HG02588 (cell line): Measurements from ENCODE around the gene ASAP2.

ENCODE experiments used
- ATAC-seq: cut with Tn5 transposase; IDR thresholded peaks from one replicate; pipeline ENCODE4 v1.9.1; 2021; ENCODE audit warnings: mild to moderate bottlenecking, moderate library complexity; ENCODE audit not compliant: unreplicated experiment

ASAP2 gene

DNA sequence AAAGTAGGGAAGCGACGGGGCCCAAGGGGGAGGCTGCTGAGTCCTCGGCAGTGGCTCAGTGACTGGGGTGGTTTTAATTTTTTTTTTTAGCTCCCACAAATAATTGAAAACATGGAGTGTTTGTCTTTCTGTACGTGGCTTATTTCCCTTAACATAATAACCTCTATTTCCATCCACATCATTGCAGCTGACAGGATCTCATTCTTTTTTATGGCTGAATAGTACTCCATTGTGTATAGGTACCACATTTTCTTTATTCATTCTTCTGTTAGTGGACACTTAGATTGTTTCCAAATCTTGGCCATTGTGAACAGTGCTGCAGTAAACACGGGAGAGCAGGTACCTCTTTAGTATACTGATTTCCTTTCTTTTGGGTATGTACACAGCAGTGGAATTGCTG is 65.1 kb downstream of the ASAP2 start:
- ATAC-seq: no peak

DNA sequence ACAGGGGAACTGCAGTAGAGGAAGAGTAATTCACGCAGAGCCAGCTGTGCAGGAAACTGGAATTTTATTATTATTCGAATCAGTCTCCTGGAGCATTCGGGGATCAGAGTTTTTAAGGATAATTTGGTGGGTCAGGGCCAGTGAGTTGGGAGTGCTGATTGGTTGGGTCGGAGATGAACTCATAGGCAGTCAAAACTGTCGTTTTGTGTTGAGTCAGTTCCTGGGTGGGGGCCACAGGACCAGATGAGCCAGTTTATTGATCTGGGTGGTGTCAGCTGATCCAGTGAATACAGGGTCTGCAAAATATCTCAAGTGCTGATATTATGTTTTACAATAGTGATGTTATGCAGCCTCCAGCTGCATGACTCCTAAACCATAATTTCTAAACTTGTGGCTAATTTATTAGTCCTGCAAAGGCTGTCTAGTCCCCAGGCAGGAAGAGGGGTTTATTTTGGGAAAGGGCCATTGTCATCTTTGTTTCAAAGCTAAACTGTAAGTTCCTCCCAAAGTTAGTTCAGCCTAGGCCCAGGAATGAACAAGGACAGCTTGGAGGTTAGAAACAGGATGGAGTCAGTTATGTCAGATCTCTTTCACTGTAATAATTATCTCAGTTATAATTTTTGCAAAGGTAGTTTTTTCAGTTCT is 67.0 kb downstream of the ASAP2 start:
- ATAC-seq: no peak

DNA sequence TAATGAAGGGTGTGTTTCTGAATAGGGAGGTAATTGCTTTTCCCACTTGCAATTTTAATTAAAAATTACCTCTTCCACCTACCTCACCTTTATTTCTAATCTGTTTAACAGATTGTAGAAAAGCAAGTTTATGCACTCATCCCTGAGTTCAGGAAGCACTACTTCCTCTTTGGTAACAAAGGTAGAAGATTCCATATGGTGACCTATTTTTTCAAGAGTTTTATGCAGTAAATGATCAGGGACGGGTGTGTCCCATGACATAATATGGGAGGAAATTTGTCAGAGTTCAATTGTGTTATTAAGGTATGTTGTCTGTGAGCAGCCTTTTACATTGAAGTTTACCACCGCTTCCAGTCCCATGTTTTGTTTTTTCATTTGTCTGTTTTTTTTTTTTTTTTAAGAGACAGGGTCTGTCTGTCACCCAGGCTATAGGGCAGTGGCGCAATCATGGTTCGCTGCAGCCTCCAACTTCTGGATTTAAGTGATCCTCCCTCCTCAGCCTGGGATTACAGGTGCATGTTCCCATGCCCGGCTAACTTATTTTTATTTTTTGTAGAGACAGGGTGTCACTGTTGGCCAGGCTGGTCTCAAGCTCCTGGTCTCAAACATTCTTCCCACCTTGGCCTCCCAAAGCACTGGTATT is 68.2 kb downstream of the ASAP2 start:
- ATAC-seq: no peak

DNA sequence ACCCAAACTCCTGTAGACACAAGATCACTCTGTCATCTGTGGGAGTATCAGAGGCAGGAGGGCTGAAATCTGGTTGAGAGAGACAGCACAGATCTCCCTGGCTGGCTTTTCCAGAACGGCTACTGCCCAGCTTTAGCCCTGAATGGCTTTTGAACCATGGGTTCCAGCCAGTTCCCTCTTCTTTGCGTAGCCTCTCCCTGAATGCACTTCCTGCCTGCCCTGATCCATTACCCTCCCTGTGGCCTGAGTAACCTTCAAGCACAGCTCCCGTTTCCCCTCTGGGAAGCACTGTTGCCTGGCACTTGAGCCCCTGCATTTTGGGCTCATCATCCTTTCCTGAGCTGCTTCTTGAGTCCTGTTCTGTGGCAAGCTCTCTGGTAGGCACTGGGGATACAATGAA is 68.8 kb downstream of the ASAP2 start:
- no peak for ATAC-seq

DNA sequence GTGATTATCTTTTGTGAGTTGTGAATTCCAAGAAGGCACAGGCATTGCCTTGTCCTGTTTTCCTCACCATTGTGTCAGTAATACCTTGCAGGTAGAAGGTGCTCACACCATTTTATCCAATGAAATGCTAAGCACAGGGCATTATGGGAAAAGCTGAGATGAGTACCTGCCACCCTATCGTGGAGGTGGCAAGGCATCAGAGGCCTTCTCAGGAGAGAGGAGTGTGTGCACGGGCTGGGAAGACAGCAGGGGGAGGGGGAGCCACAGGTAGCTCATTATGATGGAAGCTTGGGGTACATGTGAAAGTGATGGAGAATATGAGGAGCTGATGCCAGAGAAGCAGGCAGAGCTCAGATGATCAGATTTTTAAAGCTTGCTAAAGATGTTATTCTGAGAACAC is 69.5 kb downstream of the ASAP2 start:
- ATAC-seq: no peak

DNA sequence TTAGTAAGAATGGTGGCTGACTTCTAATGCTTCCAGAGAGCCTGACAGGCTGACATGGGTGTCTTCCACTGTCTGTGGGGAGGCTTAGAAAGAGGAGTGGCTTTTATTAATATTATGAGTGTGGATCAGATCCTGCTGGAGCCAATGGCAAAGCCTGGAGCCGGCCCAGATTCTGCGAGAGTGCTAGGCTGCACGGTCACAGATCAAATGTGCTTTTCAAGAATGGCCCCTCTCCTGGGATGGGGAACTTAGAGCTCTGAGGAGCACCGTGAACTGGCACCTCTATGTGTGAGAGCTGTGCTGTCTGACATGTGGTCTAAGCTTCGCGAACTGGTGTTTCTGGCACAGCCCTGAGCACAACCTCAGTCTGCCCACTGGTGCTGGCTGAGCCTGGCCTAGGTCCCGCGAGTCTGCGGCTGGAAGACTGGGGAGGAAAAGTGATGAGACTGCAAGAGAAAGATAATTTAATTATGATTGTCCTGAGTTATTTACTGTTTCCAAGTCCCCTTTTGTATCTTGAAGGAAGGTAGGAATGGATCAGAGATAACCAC is 70.4 kb downstream of the ASAP2 start:
- no peak for ATAC-seq

DNA sequence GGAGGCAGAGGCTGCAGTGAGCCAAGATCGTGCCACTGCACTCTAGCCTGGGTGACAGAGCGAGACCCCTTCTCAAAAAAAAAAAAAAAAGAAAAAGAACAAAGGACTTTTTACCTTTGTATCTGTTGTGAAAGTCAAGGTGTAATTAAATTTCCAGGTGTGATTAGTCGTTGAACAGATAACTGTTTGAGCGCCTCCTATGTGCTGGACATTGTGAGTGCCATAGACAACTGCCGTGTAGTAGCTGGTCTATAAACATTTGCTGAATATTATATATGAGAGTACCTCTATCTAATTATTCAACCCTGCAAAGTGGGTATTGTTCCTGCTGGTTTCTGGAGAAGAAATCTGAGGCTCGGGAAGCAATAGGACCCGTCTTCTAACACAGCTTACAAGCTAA is 71.8 kb downstream of the ASAP2 start:
- no peak for ATAC-seq

DNA sequence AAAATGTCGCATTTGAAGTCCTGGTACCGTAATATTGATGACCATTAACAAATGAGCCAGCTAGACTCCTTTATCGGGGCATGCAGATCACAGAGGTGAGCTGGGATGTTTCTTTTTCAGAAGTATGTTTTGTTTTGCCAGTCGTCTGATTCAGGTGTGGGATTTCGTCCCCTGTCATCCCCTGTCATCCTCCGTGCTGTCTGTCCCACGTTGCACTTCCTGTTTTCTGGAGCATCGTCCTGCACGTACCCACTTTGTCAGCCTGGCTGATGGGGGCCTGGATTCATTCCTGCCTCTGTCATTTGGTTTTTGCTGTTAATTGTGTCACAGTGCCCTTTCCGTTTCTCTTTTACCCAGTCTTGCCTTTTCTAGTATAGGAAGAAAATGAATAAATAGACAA is 72.8 kb downstream of the ASAP2 start:
- no peak for ATAC-seq

DNA sequence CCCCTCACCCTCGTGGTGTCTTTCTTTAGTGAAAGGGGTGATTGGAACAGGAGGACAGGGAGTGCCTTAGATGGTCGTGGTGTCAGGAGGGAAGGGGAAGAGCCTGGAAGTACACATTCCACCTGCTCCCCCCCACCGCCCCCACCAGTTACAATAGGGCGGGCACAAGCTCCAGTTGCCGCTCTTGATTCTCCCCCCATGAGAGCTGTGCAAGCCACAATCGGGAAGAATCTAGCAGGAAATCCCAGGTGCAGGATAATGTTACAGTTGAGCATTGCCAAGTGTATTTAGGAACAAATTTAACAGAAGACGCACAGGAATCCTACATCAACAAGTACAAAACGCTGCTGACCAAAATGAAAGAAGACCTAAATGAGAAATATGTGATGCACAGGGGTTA is 73.6 kb downstream of the ASAP2 start:
- no peak for ATAC-seq

DNA sequence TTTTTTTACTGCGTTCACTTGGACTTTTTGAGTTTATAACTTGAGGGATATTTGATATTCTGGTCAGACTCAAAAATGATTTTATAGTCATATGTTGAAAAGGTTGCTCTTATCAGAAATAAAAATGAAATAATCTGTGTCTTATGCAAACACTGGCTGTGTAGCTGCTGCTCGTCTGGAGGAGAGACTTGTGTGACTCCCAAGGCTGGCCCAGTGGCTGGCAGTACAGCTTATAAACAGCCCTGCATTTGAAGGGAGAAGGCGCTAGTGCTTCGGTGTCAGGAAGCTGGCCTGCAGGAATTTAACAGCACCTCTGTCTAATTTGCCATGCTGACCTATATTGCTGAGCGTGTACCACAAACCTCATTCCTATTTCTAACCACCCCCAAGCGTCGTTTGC is 74.5 kb downstream of the ASAP2 start:
- no peak for ATAC-seq

DNA sequence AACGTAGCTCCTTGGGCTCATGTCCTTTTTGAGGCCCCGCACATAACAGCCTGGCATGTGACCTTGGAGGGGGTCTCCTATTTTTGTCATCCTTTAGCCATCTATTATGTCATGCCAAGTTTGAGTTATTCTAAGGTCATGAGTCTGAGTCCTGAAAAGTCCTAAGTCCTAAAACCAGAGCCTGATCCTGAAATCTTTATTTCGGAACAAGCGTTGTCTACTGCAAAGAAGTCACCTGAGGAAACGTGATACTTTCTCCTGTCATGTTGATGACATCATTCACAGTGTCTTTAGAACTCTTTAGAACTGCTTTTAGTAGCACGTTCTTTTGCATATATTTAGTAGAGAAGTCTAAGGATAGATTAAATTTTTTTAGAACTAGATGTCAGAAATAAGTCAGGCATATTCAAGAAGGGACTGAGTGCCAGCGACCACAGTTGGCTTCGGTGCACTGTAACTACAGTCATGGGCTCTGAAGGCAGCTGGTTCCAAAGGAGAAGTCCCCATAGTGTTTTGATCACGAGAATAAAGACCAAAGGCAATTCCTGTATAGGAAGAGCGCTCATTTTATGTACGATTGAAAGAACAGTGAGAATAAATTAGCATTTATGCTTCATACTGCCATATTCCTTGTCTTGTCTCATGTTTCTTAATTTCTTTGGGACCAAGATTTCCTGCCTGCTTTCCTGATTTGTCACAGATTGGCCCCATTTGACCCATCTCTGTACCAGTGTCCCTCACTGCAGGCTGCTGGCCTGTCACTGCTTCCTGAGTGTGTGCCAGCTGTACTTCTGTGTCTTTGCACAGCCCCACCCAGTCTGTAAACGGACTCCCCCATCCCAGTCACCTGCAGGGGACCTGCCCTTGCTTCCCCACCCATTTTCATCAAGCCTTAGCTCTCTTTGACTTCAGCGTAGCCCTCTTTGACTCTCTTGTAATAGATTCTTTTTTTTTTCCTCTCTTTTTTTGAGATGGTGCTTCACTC is 75.8 kb downstream of the ASAP2 start:
- no peak for ATAC-seq

DNA sequence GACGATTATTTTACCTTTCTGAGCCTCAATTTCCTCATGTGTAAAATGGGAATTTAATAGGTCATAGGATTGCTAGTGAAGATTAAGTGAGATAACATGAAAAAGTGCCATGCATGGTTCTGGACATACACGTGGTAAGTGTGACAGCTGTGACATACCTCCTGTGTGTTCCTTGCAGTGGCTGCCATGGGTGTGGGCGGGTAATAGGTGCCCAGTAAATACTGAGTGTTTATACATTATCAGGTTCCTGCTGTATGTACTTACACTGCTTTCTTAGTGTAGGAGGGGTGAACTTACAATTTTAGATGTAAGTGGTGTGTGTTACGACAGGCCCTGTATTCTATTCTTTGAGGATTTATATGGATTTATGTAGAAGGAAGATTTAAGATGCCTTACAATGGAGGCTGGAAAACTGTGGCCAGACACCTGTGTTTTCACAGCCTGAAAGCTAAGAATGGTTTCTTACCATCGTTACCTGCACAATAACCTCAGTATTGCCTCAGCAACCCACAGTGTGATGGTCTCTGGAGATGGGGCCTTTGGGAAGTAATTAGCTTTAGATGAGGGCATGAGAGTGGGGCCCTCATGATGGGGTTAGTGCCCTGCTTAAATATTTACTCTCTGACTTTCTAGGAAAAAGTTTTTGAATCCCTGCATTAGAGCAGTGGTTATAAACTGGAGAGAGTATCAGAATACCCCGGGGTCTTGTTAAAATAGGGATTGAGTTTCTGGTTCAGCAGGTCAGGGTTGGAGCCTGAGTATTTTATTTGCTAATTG is 78.1 kb downstream of the ASAP2 start:
- no peak for ATAC-seq

DNA sequence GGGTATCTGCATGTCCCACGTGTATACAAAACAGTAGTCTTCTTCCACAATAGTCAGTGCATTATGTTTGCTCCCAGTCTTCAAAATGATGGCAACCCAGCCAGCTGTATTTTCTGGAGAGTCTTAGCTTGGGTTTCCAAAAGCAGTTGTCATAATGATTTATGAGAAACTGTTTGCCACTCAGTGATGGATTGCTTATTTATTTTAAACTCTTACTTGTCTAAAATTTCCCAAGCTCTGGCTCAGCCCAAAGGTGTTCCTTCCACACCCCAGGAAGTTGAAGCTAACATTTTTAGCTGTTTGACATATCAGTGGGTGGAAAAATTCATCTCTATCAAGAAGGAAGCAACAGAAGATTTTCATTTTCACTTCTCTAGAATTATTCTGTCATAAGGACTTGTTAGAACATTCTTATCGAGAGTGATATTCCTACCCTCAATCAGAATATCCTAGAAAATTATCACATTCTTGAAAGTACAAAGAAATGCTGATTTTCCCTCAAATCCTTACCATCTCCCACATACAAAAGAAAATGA is 78.8 kb downstream of the ASAP2 start:
- no peak for ATAC-seq

DNA sequence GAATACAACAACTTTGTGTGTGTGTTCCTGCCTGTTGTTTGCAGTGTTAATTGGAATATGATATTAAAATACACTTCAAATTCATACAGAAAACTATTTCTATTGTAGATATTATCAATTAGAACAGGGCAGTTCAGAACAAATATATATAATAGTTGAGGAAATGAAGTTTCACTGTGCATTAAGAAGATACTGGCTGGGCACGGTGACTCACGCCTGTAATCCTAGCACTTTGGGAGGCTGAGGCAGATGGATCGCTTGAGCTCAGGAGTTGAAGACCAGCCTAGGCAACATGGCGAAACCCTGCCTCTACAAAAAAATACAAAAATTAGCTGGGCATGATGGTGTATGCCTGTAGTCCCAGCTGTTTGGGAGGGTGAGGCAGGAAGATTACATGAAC is 79.3 kb downstream of the ASAP2 start:
- ATAC-seq: no peak

DNA sequence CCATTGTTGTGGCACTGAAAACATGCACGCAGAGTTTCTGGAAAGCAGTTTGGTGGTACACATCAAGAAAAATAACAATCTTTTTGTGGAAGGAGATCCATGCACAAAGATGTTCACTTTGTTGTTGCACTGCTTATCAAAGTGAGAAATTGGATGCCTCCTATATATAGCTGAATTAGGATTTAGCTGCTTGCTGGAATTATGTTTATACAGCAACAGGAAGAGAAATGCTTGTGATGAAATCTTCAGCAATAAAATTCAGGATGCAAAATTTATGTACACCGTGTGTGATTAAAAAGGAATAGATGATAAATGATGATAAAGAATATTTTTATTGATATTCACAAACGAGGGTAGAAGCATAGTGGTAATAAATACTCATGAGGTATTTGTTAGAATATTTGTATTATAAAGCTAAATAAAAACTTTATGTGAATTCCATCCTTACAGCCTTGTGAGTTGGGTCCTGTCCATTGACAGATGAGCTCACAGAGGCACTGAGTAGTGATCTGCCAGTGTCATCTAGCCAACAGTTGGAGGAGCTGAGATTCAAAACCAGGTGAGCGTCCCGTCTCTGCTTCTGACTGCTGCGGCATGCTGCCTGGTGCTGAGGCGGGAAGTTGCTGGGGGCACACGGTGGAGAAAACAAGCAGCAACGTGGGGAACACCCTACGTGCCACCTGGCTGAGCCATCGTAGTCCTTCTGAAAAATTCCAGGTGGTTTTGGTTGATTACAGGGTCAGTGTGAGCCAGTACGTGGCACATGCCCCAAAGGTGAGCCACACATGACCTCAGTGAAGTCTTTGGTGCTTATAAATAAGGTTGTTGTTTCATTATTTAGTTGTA is 80.2 kb downstream of the ASAP2 start:
- no peak for ATAC-seq

DNA sequence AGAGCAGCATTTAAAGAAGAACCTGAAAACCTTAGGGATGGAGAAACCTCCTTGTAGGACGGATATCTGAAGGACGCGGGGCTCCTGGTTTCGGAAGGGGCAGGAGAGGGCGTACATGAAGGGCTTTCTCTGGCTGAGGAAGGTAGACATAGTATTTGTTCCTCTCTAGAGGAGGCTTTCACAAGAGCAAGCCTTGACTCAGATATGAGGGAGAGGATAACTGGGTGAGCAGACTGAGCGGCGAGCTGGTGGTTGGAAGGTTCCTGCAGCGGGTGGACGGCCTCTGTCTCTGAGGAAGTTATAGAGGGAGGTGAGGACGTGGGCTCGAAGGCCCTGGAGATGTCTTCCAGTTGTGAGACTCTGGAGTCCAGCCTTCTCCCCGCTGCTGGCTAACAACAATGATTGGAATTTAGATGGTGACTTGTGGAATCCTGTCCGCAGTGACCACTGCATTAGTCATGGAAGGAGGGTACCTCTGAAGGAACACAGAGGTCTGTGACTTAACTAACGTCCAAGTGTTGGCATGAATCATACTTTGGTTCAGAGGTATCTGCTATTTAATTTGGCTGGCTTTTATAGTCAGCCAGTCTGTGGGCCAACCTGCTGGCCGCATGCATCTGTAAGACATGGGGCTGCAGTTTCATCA is 80.9 kb downstream of the ASAP2 start:
- no peak for ATAC-seq

DNA sequence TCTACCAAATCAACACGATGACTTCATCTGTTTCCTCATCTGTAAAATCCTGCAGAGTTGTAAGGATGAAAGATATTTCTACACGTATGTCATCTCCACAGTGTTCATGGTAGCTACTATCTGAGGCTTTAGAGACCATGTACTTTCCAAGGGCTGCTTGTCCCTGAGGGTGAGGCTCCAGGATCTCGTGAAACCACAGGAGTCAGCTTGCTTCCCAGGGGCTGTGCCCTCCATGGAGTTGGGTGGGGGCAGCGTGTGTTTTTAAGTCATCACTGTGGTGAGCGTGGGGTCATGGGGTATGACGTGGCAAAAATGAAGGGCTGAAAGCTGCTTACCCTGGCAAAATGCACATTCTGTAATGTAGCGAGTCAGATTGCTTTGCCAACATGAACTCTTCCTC is 81.6 kb downstream of the ASAP2 start:
- ATAC-seq: no peak

DNA sequence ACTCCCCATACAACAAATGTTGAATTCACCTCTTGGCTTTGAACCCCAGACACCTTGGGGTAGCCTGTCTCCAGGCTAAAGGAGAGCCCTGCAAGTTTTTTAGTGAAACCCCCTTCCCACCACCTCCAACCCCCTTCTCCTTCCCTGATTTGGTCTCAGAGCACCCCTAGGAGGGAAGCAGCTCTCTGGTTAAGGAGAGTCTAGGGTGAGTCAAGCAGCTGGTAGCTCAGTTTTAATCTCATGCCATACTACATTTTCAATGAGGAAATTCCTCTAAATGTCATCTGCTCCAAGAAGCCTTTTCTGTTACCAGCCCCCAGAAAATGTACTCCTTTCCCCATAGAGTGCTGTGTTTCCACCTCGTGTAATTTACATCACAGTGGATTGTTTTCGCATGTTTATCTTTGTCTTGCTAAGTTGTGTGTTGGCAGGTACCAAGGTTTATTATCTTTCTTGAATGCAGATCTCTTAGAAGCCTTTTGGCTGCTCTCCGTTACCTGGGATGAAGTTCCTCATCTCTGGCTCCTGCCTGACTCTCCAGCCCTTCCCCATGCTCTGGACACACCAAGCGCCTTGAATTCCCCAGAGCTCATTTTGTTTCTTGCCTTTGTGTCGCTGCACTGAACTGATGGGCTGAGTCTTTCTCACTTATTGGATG is 82.2 kb downstream of the ASAP2 start:
- no peak for ATAC-seq

DNA sequence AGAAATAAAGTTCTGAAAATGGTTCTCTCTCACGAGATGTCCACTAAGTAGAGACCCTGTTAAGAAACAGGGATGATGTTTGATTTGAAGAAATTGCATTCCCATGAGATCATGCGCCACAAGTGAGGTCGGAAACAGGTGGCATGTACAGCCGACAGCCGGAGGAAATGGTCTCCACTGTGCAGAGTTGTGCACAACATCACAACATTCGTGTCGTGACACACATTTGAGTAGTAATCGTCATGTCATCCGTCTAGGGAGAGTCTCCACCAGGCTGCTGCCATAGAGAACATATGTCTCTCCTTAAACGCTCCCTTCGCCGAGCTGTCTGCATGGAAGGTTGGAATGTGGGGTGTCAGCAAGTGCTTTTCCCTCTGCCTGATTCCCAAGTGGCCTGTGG is 84.7 kb downstream of the ASAP2 start:
- ATAC-seq: no peak
